CD4-positive, alpha-beta T cell treated with Interleukin-2 at 100 ng/mL for 4 hours (primary cell): ENCODE results near the gene OR2V2.

ENCODE experiments used
- DNase-seq: peaks from one replicate; pipeline ENCODE4 v3.0.0-alpha.2; 2020; ENCODE audit warnings: low spot score

OR2V2 gene

GRCh38 chr5:181207214-181207959, 60.0 kb downstream of the OR2V2 start:
- peak; percentile 78 for DNase-seq

- DNase-seq, result no peak
These were observed 60.5 kb downstream of the OR2V2 start for GRCh38 chr5:181207960-181208253.
